KG1 (cell line): ENCODE results near the gene HECTD4.
A peak's percentile ranks its signal among the peaks of the same experiment; 100 is the strongest.
"Not testable (repeated sequence)": the region's sequence is repeated elsewhere in the genome, so short reads cannot be mapped to it uniquely, and the experiment has no call there.

Experiments used
- DNase-seq: peaks from one replicate; lab custom pipeline; 2025; lab: John Stamatoyannopoulos, UW

Gene HECTD4

GRCh38 chr12:112381883-112382796 lies at the start of gene HECTD4:
TSS of gene HECTD4 (minus strand) at chr12:112382431. CDS start at chr12:112382128, 303 bp downstream.
- peak; percentile 87 for DNase-seq

DNA sequence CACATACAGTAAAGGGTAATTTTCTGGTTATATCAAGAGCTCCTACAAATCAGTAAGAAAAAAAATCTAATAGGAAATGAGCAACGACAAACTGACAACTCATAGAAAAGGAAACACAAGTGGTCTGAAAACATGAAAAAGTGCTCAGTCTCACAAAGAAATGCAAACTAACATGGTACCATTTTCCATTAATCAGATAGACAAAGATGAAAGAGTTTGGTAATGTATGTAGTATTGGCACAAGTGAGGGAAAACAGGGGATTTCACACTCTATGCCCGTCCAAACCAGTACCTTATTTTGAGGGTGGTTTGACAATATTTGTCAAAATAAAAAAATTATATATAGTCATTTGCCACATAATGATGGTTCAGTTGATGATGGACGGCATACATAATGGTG lies 49.7 kb upstream of the HECTD4 start:
- DNase-seq = no peak

- no peak for DNase-seq
These were observed 48.7 kb upstream of the HECTD4 start for GRCh38 chr12:112430929-112431328.

DNA sequence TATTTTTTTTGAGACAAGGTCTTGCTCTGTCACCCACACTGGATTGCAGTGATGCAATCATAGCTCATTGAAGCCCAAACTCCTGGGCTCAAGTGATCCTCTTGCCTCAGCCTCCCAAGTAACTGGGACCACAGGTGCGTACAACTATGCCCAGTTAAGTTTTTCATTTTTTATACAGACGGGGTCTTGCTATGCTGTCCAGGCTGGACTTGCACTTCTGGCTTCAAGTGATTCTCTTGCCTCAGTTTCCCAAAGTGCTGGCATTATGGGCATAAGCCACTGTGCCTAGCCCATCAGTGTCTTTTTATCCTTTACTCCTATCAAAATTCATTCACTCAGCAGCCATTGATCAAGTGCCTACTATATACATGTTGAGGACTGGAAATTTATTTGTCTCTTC lies 45.5 kb upstream of the HECTD4 start:
- no peak for DNase-seq

DNA sequence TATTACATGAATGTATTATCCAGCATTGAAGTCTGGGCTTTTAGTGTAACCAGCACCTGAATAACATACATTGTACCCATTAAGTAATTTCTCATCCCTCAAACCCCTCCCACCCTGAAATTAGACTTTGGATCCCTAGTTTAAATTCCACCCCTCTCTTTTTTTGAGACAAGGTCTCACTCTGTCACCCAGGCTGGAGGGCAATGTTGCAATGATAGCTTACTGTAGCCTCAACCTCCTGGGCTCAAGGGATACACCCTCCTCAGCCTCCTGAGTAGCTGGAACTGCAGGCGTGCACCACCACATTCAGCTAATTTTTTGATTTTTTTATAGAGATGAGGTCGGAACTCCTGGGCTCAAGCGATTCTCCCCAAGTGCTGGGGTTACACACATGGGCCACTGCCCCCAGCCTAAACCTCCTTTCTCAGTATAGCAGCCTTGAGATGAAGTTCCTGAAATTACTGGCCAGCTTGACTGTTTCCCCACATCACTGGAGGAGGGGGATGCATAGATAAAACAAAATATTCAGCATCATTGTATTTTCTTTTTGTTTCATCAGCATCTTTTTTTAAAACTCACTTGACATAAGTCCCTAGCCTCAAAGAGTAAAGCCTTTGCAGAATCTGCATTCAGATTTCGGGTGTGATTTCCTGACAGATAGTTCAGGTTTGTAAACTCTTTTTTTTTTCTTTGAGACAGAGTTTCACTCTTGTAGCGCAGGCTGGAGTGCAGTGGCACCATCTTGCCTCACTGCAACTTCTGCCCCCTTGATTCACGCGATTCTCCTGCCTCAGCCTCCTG lies 43.6 kb upstream of the HECTD4 start:
- no peak for DNase-seq

DNA sequence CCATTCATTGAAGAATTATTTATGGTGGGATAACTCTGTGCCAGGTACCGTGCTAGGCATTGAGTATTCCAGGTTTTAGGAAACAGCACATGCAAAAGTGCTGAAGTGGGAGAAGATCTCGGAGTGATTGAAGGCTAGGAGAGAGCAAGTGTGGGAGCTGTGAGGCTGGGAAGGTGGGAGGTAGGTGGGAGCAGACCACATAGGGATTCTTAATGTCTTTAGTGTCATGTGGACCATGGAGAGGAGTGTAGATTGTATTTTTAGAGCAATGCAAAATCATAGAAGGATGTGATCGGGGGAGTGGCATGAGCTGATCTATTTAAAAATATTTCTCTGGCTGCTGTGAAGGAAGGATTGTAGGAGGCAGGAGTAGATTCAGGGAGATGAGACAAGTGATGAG lies 41.9 kb upstream of the HECTD4 start:
- DNase-seq = no peak

GRCh38 chr12:112422531-112422930 lies 40.3 kb upstream of the HECTD4 start:
- DNase-seq = no peak

DNA sequence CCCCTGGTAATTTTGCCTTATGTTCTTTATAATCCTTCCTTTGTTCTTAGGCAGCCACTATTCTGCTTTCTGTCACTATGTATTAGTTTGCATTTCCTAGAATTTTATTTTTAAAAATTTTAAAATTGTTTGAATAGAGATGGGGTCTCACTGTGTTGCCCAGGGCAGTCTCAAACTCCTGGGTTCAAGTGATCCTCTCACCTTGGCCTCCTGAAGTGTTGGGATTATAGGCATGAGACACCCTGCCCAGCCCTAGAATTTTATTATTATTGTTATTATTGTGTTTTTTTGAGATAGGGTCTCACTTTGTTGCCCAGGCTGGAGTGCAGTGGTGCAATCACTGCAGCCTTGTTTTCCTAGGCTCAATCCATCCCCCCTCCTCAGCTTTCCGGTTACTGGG lies 39.1 kb upstream of the HECTD4 start:
- no peak for DNase-seq

DNA sequence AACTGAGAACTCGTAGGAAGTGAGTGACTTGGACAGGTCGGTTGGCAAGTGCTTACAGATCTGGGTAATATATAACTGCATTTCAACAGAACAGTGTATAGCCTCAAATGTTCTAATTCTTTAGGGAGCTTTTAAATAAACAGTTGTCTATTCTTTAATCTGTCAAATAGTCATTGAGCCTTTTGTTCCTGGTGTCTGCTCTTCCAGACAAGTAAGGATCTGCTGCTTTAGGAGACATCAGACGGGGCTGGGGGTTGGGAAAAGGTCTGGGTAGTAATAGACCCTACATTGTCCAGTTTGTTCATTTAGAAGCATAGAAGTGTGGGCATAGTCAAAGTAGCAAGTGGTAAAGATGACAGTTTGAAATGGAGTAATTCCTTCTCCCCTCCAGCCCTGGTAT lies 38.5 kb upstream of the HECTD4 start:
- no peak for DNase-seq

GRCh38 chr12:112419297-112420133 lies 37.3 kb upstream of the HECTD4 start:
- peak; percentile 23 for DNase-seq

GRCh38 chr12:112418608-112419296 lies 36.5 kb upstream of the HECTD4 start, which contains the start of gene PTPN11:
TSS of gene PTPN11 (plus strand) at chr12:112418947. CDS start at chr12:112419112, 165 bp downstream.
- peak; percentile 64 for DNase-seq

DNA sequence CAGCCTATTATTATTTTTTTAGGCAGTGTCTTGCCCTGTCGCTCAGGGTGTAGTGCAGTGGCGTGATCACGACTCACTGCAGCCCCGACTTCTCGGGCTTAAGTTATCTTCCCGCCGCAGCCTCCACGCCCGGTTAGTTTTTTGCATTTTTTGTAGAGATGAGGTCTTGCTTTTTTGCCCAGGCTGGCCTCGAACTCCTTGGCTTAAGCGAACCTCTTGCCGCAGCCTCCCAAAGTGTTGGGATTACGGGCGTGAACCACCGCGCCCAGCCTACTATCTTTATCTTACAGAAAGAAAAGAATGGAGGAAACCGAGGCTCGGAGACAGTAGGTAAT lies 36.0 kb upstream of the HECTD4 start:
- DNase-seq = no peak

DNA sequence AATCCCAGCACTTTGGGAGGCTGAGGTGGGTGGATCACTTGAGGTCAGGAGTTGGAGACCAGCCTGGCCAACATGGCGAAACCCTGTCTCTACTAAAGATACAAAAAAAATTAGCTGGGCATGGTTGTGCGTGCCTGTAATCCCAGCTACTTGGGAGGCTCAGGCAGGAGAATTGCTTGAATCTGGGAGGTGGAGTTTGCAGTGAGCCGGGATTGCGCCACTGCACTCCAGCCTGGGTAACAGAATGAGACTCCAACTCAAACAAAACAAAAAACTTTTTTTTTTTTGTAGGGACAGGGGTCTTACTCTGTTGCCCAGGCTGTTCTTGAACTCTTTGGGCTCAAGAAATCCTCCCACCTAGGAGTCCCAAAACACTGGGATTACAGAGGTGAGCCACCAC lies 33.2 kb upstream of the HECTD4 start:
- DNase-seq = not testable (repeated sequence)

GRCh38 chr12:112413855-112414625 lies 31.8 kb upstream of the HECTD4 start:
- DNase-seq = peak; percentile 21

- no peak for DNase-seq
These were observed 27.6 kb upstream of the HECTD4 start for GRCh38 chr12:112409906-112410244.

- peak; percentile 91 for DNase-seq
These were observed 27.1 kb upstream of the HECTD4 start, which contains the start of gene RPL6 for GRCh38 chr12:112409064-112409905. TSS of gene RPL6 (minus strand) at chr12:112409605. CDS start at chr12:112408656, 949 bp downstream.

DNA sequence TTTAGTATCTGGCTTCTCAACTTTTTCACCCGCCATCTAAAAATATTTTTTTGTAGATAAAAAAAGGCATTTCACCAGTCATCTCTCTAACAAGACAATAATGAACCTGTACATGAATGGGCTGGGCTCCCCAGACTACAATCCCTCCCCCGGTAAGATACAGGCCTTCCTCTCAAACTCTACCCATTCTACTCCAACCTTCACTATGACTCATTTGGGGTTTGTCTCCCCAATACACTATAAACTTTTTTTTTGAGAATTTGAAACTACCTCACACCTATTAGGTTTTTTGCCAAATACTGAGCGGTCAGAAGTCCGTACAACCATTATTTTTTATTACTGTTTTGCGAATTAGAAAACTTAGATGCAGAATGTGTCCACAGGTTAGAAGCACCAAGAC lies 26.4 kb upstream of the HECTD4 start:
- DNase-seq = no peak

GRCh38 chr12:112407683-112408082 lies 25.5 kb upstream of the HECTD4 start:
- DNase-seq = not testable (repeated sequence)
